NCI-H1436 (cell line): Measurements from ENCODE around the gene IWS1.
"Not testable (repeated sequence)": the region's sequence is repeated elsewhere in the genome, so short reads cannot be mapped to it uniquely, and the experiment has no call there.

ENCODE experiments used
- DNase-seq: peaks from one replicate; lab custom pipeline; 2025; lab: John Stamatoyannopoulos, UW

IWS1 gene

GRCh38 chr2:127454595-127455565 lies 71.4 kb downstream of the IWS1 start:
- DNase-seq: no peak

DNA sequence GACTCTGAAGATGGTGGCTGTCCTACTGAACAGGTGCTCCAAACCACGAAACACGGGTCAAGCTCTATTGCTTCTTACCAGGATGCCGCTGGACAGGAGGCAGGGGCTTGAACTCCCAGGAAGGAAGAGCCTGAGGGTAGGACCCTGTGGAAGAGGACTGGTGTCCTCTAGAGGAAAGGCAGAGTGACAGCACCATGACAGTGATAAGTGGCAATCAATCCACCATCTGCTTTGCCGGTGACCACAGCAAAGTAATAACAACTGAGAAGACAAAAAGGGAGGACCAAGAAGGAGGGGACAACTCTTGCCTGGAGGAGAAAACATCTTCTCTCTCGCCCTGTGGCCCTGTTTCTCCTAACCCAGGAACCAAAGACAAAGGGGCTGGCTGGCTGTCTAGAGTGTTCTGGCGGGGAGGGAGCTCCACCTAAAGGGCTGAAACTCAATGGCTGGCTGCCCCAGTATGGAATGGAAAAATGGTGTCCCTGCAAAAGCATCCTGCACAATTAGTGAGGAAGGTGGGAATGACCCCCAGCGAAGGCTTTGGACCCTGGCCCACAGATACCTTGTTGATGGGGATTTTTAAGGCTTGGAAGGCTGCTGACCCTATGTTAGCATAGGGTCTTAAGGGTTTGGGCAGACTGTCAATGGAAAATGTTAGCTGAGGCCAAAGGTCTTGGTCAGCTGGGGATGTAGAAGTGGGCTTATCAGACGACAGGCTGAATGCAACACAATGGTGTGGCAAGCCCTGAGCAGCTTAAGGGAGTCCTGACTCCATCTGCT lies 72.7 kb downstream of the IWS1 start:
- DNase-seq: no peak

DNA sequence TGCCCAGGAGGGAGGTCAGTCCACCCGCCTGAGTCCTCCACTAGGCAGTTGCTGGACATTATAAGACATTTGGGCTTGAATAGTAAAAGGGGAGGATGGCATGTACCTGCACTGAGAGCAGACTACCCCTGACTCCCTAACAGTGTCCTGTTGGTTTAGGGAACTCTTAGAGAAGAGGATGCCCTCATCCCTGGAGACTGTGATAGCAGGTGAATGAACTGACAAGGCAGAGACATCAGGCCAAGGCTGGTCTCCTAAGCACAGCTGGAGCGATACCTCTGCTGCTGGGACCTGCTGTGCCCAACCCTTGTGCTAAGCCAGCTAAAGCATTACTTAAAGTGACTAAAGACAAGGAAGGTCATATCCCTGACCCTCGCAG lies 73.3 kb downstream of the IWS1 start:
- DNase-seq: no peak

DNA sequence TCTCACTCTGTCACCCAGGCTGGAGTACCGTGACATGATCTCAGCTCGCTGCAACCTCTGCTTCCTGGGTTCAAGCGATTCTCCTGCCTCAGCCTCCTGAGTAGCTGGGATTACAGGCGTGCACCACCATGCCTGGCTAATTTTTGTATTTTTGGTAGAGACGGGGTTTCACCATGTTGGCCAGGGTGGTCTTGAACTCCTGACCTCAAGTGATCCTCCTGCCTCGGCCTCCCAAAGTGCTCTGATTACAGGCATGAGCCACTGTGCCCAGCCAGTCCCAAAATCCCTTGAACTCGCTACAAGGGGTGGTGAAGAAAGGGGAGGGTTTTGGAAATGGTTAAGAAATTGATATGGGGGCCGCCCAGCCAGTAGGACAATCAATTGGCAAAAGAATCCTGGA lies 73.9 kb downstream of the IWS1 start:
- not testable (repeated sequence) for DNase-seq

DNA sequence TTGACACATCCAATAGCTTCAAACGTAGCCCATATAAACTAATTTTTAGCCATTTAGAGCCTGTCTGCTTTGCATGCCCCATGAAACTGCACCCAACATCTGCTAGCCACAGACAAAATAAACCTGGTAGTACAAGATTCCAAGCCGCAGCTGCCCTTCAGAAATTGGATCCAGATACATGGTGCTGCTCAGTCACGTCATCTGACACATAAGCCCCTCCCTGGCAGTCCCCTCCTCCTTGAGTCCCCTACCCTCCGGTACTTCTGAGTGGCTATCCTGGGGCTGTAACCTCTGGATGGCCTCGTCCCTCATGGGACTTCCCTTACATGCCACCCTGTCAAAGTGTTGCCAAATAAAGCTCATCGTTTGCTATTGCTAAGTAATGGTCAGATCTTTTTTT lies 74.3 kb downstream of the IWS1 start:
- no peak for DNase-seq

- DNase-seq: no peak
Observed at GRCh38 chr2:127449898-127450297, 76.4 kb downstream of the IWS1 start.

DNA sequence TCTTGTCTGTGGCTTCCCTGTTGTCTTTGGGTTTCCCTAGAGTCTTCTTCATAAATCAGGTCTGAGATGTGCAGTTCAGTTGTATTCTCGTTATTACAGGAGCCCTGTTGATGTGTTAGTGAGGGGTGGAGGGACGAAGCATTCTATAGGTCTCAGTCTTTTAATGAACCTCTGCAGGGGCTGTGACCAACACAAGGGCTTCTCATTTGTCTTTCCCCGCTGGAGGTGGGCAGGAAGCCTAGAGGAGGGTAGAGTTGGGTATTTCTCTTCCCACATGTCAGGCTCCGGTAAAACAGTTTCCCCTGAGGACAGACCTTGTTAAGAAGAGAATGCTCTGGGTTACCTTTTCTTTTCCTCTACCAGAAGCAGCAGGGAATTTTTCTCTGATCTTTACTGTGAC lies 76.9 kb downstream of the IWS1 start:
- no peak for DNase-seq

DNA sequence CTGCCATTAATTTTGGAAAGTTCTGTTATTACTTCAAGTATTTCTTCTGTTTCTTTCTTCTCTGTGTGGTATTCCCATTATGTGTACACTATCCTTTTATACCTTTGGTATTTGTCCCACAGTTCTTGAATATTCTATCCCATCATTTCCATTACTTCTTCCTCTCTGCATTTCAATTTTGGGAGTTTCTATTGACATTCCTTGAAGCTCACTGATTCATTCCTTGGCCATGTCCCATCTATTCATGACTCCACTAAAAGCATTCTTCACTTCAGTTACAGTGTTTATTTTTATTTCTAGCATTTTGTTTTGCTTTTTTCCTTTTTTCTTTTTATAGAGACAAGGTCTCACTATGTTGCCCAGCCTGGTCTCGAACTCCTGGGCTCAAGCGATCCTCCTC lies 77.8 kb downstream of the IWS1 start:
- no peak for DNase-seq

DNA sequence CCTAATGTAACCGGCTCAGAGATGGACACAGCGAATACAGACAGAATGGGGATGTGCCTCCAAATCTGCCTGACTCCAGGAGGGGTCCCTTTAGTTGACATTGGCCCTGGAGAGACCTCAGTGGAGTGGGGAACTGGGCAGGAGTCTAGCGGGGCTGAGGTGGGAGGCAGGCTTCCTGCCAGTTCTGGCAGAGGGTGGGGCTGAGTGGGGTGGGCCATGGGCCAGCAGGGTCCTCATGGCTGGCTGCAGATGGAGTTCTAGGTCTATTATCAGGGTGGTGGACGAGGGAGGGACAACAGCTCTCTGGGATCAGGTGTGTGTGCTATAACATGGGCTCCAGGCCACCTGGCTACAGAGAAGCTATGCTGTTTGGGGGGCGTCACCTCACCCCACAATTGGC lies 86.9 kb downstream of the IWS1 start:
- DNase-seq: no peak

DNA sequence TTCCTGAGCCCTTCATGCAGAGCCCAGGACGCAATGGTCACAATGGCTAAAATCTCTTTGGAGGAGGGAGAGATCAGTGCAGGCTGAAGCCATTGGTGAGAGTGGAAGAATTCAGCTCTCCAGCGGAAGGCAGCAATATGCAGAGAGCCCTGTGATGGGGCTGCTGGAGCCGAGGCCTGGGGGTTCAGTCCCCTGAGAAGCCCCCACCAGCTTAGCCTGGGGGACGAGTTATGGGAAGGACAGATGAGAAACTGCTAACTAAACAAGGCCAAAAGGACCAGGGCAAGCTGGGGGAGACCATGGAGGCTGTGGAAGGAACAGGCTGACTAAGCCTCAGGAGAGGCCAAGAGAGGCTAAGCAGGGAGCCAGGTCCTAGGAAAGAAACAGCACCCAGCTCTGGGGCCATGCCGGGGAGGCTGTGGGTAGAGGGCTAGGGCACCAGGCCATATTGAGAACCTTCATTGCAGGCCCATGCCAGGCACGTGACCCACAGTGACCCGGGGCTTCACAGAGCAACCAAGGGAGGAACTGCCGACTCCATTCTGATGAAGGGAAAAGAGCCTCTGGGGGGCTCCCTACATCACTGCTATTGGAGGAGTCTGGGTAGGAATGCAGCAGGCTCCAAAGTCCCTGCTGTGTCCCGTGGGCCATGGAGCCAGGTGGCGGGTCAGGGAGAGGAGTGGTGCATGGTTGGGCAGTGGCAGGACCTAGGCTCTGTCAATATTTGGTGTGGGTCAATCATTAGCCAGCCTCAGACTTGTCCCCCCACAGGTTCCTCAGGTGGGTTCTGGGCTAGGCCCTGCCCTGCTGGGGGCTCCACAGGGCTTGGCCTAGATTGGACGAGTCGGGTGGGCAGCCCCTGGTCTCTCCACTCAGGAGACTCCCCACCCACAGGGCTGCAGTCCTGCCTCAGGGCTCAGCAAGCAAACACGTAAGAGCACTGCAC lies 88.2 kb downstream of the IWS1 start:
- DNase-seq: no peak

DNA sequence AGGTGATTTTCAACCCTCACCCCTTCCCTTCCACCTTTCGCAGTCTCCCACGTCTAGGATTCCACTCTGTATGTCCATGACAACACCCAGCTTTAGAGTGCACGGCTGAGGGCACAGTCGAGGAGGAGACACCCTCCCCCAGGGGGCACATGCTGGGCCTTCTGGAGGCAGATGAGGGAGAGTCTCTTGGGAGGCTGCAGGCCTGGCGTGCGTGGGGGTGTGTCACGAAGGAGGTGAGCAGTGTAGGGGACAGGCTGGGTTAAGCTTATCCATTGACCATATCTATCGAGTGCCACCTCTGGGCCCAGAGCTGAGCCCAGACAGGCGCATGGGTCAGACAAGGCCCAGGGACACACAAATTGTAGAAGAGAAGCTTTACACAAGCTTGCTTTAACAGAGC lies 89.2 kb downstream of the IWS1 start:
- no peak for DNase-seq

DNA sequence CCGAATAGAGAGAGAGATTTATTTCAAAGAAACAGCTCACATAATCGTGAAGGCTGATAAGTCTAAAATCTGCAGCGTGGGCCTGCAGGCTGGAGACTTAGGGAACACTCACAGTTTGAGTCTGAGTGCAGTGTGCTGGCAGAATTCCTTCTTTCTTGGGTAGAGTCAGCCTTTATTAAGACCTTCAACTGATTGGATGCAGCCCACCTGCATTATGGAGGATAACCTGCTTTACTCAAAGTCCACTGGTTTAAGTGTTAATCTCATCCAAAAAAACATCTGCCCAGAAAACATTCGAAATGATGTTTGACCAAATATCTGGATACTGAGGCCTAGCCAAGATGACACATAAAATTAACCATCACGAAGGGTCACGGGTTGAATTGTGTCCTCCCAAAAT lies 91.8 kb downstream of the IWS1 start:
- DNase-seq: no peak

DNA sequence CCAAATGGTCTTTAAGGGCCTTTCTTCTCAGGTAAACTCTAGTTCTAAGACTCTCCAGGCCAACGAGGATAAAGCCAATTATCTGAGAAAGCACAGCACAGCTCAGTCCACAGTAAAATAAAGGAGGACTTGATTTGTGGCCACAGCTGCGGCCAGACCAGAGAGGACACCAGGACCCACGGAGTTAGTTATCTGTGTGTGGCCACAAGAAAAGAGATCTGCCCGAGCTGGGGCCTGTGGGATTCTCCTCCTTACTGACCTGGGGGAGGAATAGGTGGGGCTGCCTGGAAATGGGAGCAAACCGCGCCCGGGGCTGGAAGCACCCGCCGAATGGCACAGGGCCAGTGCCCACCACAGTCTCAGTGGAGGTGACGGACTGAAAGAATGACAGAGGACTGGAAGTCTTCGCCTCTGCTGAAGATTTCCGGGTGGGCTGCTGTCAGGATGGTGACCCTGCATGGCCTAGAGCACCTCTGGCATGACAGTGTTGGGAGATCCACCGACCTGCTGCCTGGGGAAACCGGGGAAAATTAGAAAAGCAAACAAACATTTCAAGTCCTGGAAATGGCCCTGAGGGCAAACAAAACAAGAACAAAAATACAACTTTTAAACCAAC lies 94.8 kb downstream of the IWS1 start:
- no peak for DNase-seq
